Measurements from ENCODE around the gene MAD2L1BP.
"Not testable (repeated sequence)": the region's sequence is repeated elsewhere in the genome, so short reads cannot be mapped to it uniquely, and the experiment has no call there.

MAD2L1BP gene, protein sequence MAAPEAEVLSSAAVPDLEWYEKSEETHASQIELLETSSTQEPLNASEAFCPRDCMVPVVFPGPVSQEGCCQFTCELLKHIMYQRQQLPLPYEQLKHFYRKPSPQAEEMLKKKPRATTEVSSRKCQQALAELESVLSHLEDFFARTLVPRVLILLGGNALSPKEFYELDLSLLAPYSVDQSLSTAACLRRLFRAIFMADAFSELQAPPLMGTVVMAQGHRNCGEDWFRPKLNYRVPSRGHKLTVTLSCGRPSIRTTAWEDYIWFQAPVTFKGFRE

DNA sequence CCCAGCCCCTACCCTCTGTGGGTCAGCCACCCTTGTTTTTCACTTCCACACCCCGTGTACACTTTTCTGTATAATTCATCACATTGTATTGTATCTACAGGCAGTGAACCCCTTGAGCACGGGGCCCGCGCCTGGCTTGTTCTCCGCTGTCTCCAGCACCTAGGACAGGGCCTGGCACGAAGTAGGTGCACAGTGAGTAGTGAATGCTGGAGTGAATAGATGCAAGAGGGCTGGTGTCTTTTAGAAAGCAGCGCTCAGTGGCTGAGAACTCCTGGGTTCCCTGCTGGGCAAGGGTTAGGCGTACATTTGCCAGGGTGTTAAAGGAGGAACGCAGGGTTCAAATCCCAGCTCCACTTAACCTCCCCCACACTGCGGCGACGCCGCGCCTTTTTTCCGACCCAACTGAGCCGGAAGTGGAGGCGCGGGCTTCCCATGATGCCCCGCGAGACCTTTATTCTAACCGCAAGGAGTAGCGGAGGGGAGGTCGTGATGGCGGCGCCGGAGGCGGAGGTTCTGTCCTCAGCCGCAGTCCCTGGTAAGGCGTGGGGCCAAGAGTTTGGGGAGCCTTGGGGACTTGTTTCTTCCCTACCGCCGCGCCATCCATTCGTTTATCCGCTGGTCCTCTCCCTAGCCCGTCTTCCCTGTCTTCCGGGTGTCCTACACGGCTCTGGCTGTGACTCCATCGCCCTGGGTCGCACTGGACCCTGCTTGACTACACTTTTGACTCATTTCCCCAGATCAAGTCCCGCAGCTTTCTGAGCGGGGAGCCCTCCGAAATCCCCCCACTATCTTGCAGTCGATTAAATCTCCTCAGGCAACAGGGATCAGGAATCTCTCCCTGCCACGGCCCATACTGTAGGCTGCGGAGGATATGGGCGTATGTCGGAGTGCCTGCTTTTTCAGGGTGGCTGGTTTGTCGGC lies at the start of gene MAD2L1BP:
Gene MAD2L1BP, plus strand, starts transcription at position 454 of the 921 bp plus-strand sequence. Its CDS starts 36 bp downstream, at position 490.
- H3K4me1 ChIP-seq (ENCODE audit: control insufficient read depth, insufficient read depth, low read length) = no peaks in the 10 kb centered on the region
- H3K9me3 ChIP-seq (ENCODE audit: control insufficient read depth, insufficient read depth, low read length) = no peaks in the 10 kb centered on the region
- no peaks in the 10 kb centered on the region for H3K27me3 ChIP-seq (ENCODE audit: control insufficient read depth, insufficient read depth, low read length)
- peaks cover 15% of the 10 kb centered on the region for H3K36me3 ChIP-seq (ENCODE audit: control insufficient read depth, insufficient read depth, low read length)
- H3K4me3 ChIP-seq (ENCODE audit: low read depth, low read length) = peak within 1 kb of the TSS; percentile 93
- H3K9ac ChIP-seq (ENCODE audit: low read depth, low read length) = peak within 1 kb of the TSS; percentile 96

DNA sequence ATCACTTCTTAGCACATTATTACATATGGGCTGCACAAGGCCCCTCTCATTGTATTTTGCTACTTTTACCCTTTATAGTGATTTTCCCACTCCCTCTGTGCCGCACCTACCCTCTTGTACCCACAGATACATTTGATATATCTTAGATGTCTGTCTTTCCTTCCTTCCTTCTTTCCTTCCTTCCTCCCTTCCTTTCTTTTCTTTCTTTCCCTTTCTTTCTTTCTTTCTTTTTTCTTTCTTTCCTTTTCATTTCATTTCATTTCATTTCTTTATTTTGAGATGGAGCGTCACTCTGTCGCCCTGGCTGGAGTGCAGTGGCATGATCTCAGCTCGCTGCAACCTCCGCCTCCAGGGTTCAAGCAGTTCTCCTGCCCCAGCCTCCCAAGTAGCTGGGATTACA lies 47.4 kb upstream of the MAD2L1BP start:
- H3K36me3 ChIP-seq (ENCODE audit: control insufficient read depth, insufficient read depth, low read length) = peaks cover 8% of the 10 kb centered on the region
- no peak overlapping the region for H3K4me3 ChIP-seq (ENCODE audit: low read depth, low read length)
- H3K4me1 ChIP-seq (ENCODE audit: control insufficient read depth, insufficient read depth, low read length) = no peaks in the 10 kb centered on the region
- H3K9me3 ChIP-seq (ENCODE audit: control insufficient read depth, insufficient read depth, low read length) = no peaks in the 10 kb centered on the region
- no peak overlapping the region for H3K9ac ChIP-seq (ENCODE audit: low read depth, low read length)
- no peaks in the 10 kb centered on the region for H3K27me3 ChIP-seq (ENCODE audit: control insufficient read depth, insufficient read depth, low read length)

GRCh38 chr6:43589564-43589963 lies 46.1 kb upstream of the MAD2L1BP start:
- H3K9me3 ChIP-seq (ENCODE audit: control insufficient read depth, insufficient read depth, low read length); H3K9ac ChIP-seq (ENCODE audit: low read depth, low read length); H3K27me3 ChIP-seq (ENCODE audit: control insufficient read depth, insufficient read depth, low read length); H3K4me3 ChIP-seq (ENCODE audit: low read depth, low read length); H3K36me3 ChIP-seq (ENCODE audit: control insufficient read depth, insufficient read depth, low read length); H3K4me1 ChIP-seq (ENCODE audit: control insufficient read depth, insufficient read depth, low read length): not testable (repeated sequence)

- Histone ChIP-seq H3K4me3 (ENCODE audit: low read depth, low read length) (no peak overlapping the region), H3K9ac (ENCODE audit: low read depth, low read length) (no peak overlapping the region), H3K9me3 (ENCODE audit: control insufficient read depth, insufficient read depth, low read length) (no peaks in the 10 kb centered on the region), H3K36me3 (ENCODE audit: control insufficient read depth, insufficient read depth, low read length) (peaks cover 6% of the 10 kb centered on the region), H3K27me3 (ENCODE audit: control insufficient read depth, insufficient read depth, low read length) (no peaks in the 10 kb centered on the region), H3K4me1 (ENCODE audit: control insufficient read depth, insufficient read depth, low read length) (no peaks in the 10 kb centered on the region)
Observed at GRCh38 chr6:43593938-43594337, 41.7 kb upstream of the MAD2L1BP start.

DNA sequence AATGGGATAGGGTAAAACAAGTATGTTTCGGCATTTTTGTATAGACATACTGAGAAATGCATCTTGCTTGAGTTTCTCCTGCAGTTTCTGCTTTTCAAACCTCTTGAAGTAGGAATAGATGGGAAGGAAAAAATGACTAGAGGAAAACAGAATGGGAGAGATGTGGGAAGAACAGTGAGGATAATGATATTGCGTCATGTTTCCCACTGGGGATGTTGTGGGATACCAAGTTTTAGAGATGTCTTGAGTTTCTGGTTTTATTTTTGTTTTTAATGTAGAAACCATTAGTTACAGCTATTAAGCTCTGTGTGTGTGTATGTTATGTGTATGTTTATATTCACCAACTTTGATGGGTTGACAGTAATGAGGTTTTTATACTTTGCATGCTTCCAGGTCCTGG lies 35.0 kb upstream of the MAD2L1BP start:
- peaks cover 6% of the 10 kb centered on the region for H3K36me3 ChIP-seq (ENCODE audit: control insufficient read depth, insufficient read depth, low read length)
- H3K4me1 ChIP-seq (ENCODE audit: control insufficient read depth, insufficient read depth, low read length) = no peaks in the 10 kb centered on the region
- no peaks in the 10 kb centered on the region for H3K9me3 ChIP-seq (ENCODE audit: control insufficient read depth, insufficient read depth, low read length)

GRCh38 chr6:43604174-43604573 lies 31.5 kb upstream of the MAD2L1BP start:
- H3K9me3 ChIP-seq (ENCODE audit: control insufficient read depth, insufficient read depth, low read length) = no peaks in the 10 kb centered on the region
- no peak overlapping the region for H3K4me3 ChIP-seq (ENCODE audit: low read depth, low read length)
- no peaks in the 10 kb centered on the region for H3K4me1 ChIP-seq (ENCODE audit: control insufficient read depth, insufficient read depth, low read length)
- H3K36me3 ChIP-seq (ENCODE audit: control insufficient read depth, insufficient read depth, low read length) = peaks cover 2% of the 10 kb centered on the region
- no peak overlapping the region for H3K9ac ChIP-seq (ENCODE audit: low read depth, low read length)
- H3K27me3 ChIP-seq (ENCODE audit: control insufficient read depth, insufficient read depth, low read length) = no peaks in the 10 kb centered on the region

More for the DNA sequence above, 35.0 kb upstream of the MAD2L1BP start:
- H3K27me3 ChIP-seq (ENCODE audit: control insufficient read depth, insufficient read depth, low read length) = no peaks in the 10 kb centered on the region
- no peak overlapping the region for H3K4me3 ChIP-seq (ENCODE audit: low read depth, low read length)
- no peak overlapping the region for H3K9ac ChIP-seq (ENCODE audit: low read depth, low read length)

- no peak overlapping the region for H3K9ac ChIP-seq (ENCODE audit: low read depth, low read length)
- no peaks in the 10 kb centered on the region for H3K27me3 ChIP-seq (ENCODE audit: control insufficient read depth, insufficient read depth, low read length)
- no peak overlapping the region for H3K4me3 ChIP-seq (ENCODE audit: low read depth, low read length)
- no peaks in the 10 kb centered on the region for H3K4me1 ChIP-seq (ENCODE audit: control insufficient read depth, insufficient read depth, low read length)
- no peaks in the 10 kb centered on the region for H3K36me3 ChIP-seq (ENCODE audit: control insufficient read depth, insufficient read depth, low read length)
- H3K9me3 ChIP-seq (ENCODE audit: control insufficient read depth, insufficient read depth, low read length) = no peaks in the 10 kb centered on the region
Observed at GRCh38 chr6:43606019-43606418, 29.6 kb upstream of the MAD2L1BP start.

GRCh38 chr6:43608310-43608763 lies 27.3 kb upstream of the MAD2L1BP start:
- no peaks in the 10 kb centered on the region for H3K36me3 ChIP-seq (ENCODE audit: control insufficient read depth, insufficient read depth, low read length)
- no peak overlapping the region for H3K9ac ChIP-seq (ENCODE audit: low read depth, low read length)
- no peaks in the 10 kb centered on the region for H3K27me3 ChIP-seq (ENCODE audit: control insufficient read depth, insufficient read depth, low read length)
- no peaks in the 10 kb centered on the region for H3K9me3 ChIP-seq (ENCODE audit: control insufficient read depth, insufficient read depth, low read length)
- H3K4me1 ChIP-seq (ENCODE audit: control insufficient read depth, insufficient read depth, low read length) = no peaks in the 10 kb centered on the region
- H3K4me3 ChIP-seq (ENCODE audit: low read depth, low read length) = no peak overlapping the region

DNA sequence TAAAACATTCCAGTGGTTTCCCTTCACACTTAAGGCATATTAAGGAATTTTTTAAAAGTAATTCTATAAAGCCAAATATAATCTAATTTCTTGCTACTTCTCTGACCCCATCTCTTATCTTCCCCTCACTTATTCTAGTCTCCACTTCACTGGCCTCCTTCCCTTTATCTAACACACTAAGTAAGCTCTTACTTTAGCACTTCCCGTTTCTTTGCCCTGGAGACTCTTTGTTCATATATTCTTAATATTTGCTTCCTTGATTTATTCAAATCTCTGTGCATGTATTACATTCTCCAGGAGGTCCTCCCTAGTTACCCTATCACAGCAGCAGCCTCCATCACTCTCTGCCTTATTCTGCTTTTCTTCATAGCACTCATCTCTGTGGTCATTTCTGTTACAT lies 26.8 kb upstream of the MAD2L1BP start:
- Histone ChIP-seq H3K9ac (ENCODE audit: low read depth, low read length) (no peak overlapping the region), H3K4me3 (ENCODE audit: low read depth, low read length) (no peak overlapping the region), H3K4me1 (ENCODE audit: control insufficient read depth, insufficient read depth, low read length) (no peaks in the 10 kb centered on the region), H3K36me3 (ENCODE audit: control insufficient read depth, insufficient read depth, low read length) (peaks cover 5% of the 10 kb centered on the region), H3K9me3 (ENCODE audit: control insufficient read depth, insufficient read depth, low read length) (no peaks in the 10 kb centered on the region), H3K27me3 (ENCODE audit: control insufficient read depth, insufficient read depth, low read length) (no peaks in the 10 kb centered on the region)

DNA sequence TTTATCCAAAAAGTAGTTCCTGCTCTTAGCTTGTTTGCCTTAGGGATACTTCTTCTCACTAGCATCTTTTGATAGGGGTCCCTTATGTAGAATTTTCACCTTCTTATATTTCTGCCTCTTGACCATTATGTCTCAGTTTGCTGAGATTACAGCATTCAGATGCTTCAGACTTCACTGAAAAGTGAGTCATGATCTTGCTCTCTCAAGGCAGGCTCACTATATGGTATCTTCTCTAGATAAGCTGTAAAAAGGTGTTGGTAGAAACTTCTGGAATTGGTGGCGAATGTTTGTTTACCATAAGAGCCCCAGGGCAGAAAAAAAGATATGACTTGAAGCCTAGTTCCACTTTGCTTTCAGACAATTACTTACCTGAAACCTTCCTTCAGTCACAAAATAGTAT lies 26.2 kb upstream of the MAD2L1BP start:
- no peaks in the 10 kb centered on the region for H3K27me3 ChIP-seq (ENCODE audit: control insufficient read depth, insufficient read depth, low read length)
- no peak overlapping the region for H3K4me3 ChIP-seq (ENCODE audit: low read depth, low read length)
- no peak overlapping the region for H3K9ac ChIP-seq (ENCODE audit: low read depth, low read length)
- no peaks in the 10 kb centered on the region for H3K4me1 ChIP-seq (ENCODE audit: control insufficient read depth, insufficient read depth, low read length)
- peaks cover 10% of the 10 kb centered on the region for H3K36me3 ChIP-seq (ENCODE audit: control insufficient read depth, insufficient read depth, low read length)
- no peaks in the 10 kb centered on the region for H3K9me3 ChIP-seq (ENCODE audit: control insufficient read depth, insufficient read depth, low read length)

- H3K36me3 ChIP-seq (ENCODE audit: control insufficient read depth, insufficient read depth, low read length) = peaks cover 10% of the 10 kb centered on the region
Observed at GRCh38 chr6:43610431-43610830, 25.2 kb upstream of the MAD2L1BP start.

More at GRCh38 chr6:43610431-43610830, 25.2 kb upstream of the MAD2L1BP start:
- Histone ChIP-seq H3K27me3 (ENCODE audit: control insufficient read depth, insufficient read depth, low read length) (no peaks in the 10 kb centered on the region), H3K9me3 (ENCODE audit: control insufficient read depth, insufficient read depth, low read length) (no peaks in the 10 kb centered on the region), H3K9ac (ENCODE audit: low read depth, low read length) (no peak overlapping the region), H3K4me1 (ENCODE audit: control insufficient read depth, insufficient read depth, low read length) (no peaks in the 10 kb centered on the region), H3K4me3 (ENCODE audit: low read depth, low read length) (no peak overlapping the region)
